Endothelial cell of umbilical vein (primary cell): ENCODE results near the gene SERPINE1. TPM values are rescaled to one million over a fixed set of nuclear protein-coding genes. Genes with fewer than 3 reads are reported as not detected.
A peak's percentile ranks its signal among the peaks of the same experiment; 100 is the strongest.

Source experiments
- BruUV-seq: library from RNA; stranded (reverse); fragments of 400-500 nt; replicated peaks from 2 replicates; lab custom pipeline; 2021; lab: Mats Ljungman, UMichigan
- CTCF ChIA-PET: fragments of 300-600, 350-600 bp; sonication (Branson Sonifier 250); formaldehyde crosslinking; loops from one replicate; lab custom pipeline; 2021; ENCODE audit warnings: antibody characterized with exemption, inconsistent platforms; lab: Charles Lee
- POLR2A ChIA-PET: fragments of 300-600, 350-600 bp; sonication (Branson Sonifier 250); formaldehyde crosslinking; loops from one replicate; lab custom pipeline; 2021; ENCODE audit warnings: antibody characterized with exemption, inconsistent platforms; lab: Charles Lee
- DNase-seq: peaks from one replicate; pipeline ENCODE4 v3.0.0-alpha.2; 2011; ENCODE audit warnings: low read depth, low spot score
- FAIRE-seq: peaks from 2 replicates; lab custom pipeline; 2011; peaks lifted over from hg19 to GRCh38; lab: Jason Lieb, UNC
- H2AFZ ChIP-seq: 2 replicates; pipeline ENCODE4 v1.6.0; 2012; ENCODE audit warnings: low read depth, low read length, control low read depth, inconsistent platforms
- H3K27ac ChIP-seq: 2 replicates; pipeline ENCODE4 v1.5.1; 2011; ENCODE audit warnings: low read depth, mild to moderate bottlenecking, control low read depth, low read length, moderate library complexity; ENCODE audit not compliant: insufficient read depth
- H3K27me3 ChIP-seq, 2 experiments: 2 replicates each; pipeline versions ENCODE4 v1.6.0 to v1.6.1; 2011; ENCODE audit warnings: low read length in 2 of 2, mixed read lengths in 1 of 2; ENCODE audit not compliant: control insufficient read depth in 2 of 2, insufficient read depth in 2 of 2
- H3K36me3 ChIP-seq, 2 experiments: 2 replicates in 1 of 2; 3 replicates in 1 of 2; pipeline ENCODE4 v1.5.1; 2011; ENCODE audit warnings: low read length in 2 of 2, mild to moderate bottlenecking in 1 of 2, moderate library complexity in 1 of 2; ENCODE audit not compliant: control insufficient read depth in 2 of 2, insufficient read depth in 2 of 2; ENCODE audit errors: extremely low read depth in 1 of 2
- H3K4me1 ChIP-seq: 3 replicates; pipeline ENCODE4 v1.5.1; 2011; ENCODE audit warnings: mild to moderate bottlenecking, low read length; ENCODE audit not compliant: control insufficient read depth, insufficient read depth; ENCODE audit errors: extremely low read depth
- H3K4me2 ChIP-seq: 2 replicates; pipeline ENCODE4 v1.6.1; 2011; ENCODE audit warnings: low read length, control low read depth, mixed read lengths; ENCODE audit not compliant: insufficient read depth
- H3K4me3 ChIP-seq, 3 experiments: fragments of 200-600 bp in 1 of 3; sonication (generic), shearing (Covaris generic) in 1 of 3; replicated peaks in 1 of 3; 2 replicates each; pipeline ENCODE4 v1.5.1; 2011 to 2016; ENCODE audit warnings: control low read depth in 3 of 3, low read length in 3 of 3, mild to moderate bottlenecking in 2 of 3, inconsistent platforms in 1 of 3, low read depth in 1 of 3, moderate library complexity in 1 of 3; ENCODE audit not compliant: insufficient read depth in 1 of 3
- H3K79me2 ChIP-seq: 2 replicates; pipeline ENCODE4 v1.6.0; 2012; ENCODE audit warnings: low read length, inconsistent platforms; ENCODE audit not compliant: control insufficient read depth, insufficient read depth
- H3K9ac ChIP-seq: replicated peaks from 2 replicates; pipeline ENCODE3; 2011; ENCODE audit warnings: low read length, control low read depth; ENCODE audit not compliant: insufficient read depth; ENCODE audit errors: extremely low read depth
- H3K9me1 ChIP-seq: replicated peaks from 3 replicates; pipeline ENCODE4 v1.6.0; 2011; ENCODE audit warnings: mild to moderate bottlenecking, low read length; ENCODE audit not compliant: control insufficient read depth, insufficient read depth; ENCODE audit errors: extremely low read depth
- H3K9me3 ChIP-seq: replicated peaks from 2 replicates; pipeline ENCODE4 v1.5.1; 2012; ENCODE audit warnings: low read length, inconsistent platforms; ENCODE audit not compliant: control insufficient read depth, insufficient read depth
- H4K20me1 ChIP-seq: replicated peaks from 2 replicates; pipeline ENCODE3; 2011; ENCODE audit warnings: mild to moderate bottlenecking, low read length; ENCODE audit not compliant: control insufficient read depth, insufficient read depth; ENCODE audit errors: extremely low read depth
- CTCF ChIP-seq, 2 donors: IDR thresholded peaks; 1 replicate in 1 of 2; 2 replicates in 1 of 2; pipeline ENCODE4 v1.5.1; 2011; ENCODE audit warnings: low read length in 2 of 2, mild to moderate bottlenecking in 2 of 2, moderate library complexity in 2 of 2, control low read depth in 1 of 2, inconsistent platforms in 1 of 2, low read depth in 1 of 2; ENCODE audit not compliant: insufficient read depth in 1 of 2; ENCODE audit errors: extremely low read depth in 1 of 2
- EZH2 ChIP-seq: IDR thresholded peaks from 2 replicates; pipeline ENCODE4 v1.6.1; 2012; ENCODE audit warnings: borderline replicate concordance, low read depth, mild to moderate bottlenecking, moderate library complexity, low read length, inconsistent platforms; ENCODE audit not compliant: severe bottlenecking
- FOS ChIP-seq: IDR thresholded peaks from 2 replicates; pipeline ENCODE4 v1.6.1; 2011; ENCODE audit warnings: mild to moderate bottlenecking, low read length, moderate library complexity, borderline replicate concordance; ENCODE audit not compliant: insufficient read depth
- GATA2 ChIP-seq: IDR thresholded peaks from 2 replicates; pipeline ENCODE4 v1.7.0; 2011; ENCODE audit warnings: low read depth, mild to moderate bottlenecking, moderate library complexity, mixed read lengths, low read length; ENCODE audit not compliant: insufficient read length, insufficient read depth
- JUN ChIP-seq: IDR thresholded peaks from 2 replicates; pipeline ENCODE4 v1.6.1; 2011; ENCODE audit warnings: borderline replicate concordance, low read depth; ENCODE audit not compliant: insufficient read length, insufficient read depth
- MAX ChIP-seq: IDR thresholded peaks from 2 replicates; pipeline ENCODE4 v1.6.1; 2011; ENCODE audit not compliant: insufficient read depth, insufficient read length
- MYC ChIP-seq: IDR thresholded peaks from one replicate; pipeline ENCODE4 v1.6.1; 2011; ENCODE audit warnings: mild to moderate bottlenecking, low read depth, low read length
- POLR2A ChIP-seq: IDR thresholded peaks from 2 replicates; pipeline ENCODE4 v1.6.1; 2012; ENCODE audit warnings: low read depth, mild to moderate bottlenecking, control low read depth, low read length
- POLR2AphosphoS5 ChIP-seq: IDR thresholded peaks from 2 replicates; pipeline ENCODE4 v1.6.1; 2012; ENCODE audit warnings: low read depth, mild to moderate bottlenecking, control low read depth, low read length, moderate library complexity; ENCODE audit not compliant: insufficient read depth
- dilution Hi-C: fragments of 300-500 bp; cut with MboI; formaldehyde crosslinking; loops from one replicate; pipeline ENCODE4 v1.15.0; 2019; ENCODE audit warnings: low sequenced_read_pairs; ENCODE audit not compliant: extremely low pct_ligation_motif_present
- intact Hi-C: fragments of 100-400 bp; cut with micrococcal nuclease; formaldehyde crosslinking; loops from one replicate; pipeline ENCODE4 v1.10.0; 2022
- polyA plus RNA-seq, 4 experiments: library from polyadenylated mRNA; depleted of rRNA in 3 of 4; stranded (reverse) in 3 of 4; unstranded in 1 of 4; fragments of >200 nt; gene quantifications; 2 replicates each; pipeline versions ENCODE4 v1.2.1 to v1.2.3, GENCODE V29; 2011 to 2012; ENCODE audit warnings: missing spikeins in 1 of 4
- total RNA-seq: library from RNA; stranded (reverse); gene quantifications from 2 replicates; pipeline ENCODE4 v1.2.3, GENCODE V29; 2021

The SERPINE1 gene
- total and polyA plus RNA-seq, 2 donors (not counting 3 experiments of a cell fraction or from before 2014, with no cell fraction given), result 2,296 to 4,637 TPM

GRCh38 chr7:101084865-101085161 is 42.1 kb upstream of the SERPINE1 start:
- dilution Hi-C loops (no loop called here), intact Hi-C loops (loop anchor here (1.0 kb wide), 1 partner anchor 53 kb away; no protein-coding TSS in a partner anchor)
- BruUV-seq, result no TSS peak
- Histone ChIP-seq H3K9me3 (no peaks in the 10 kb centered on the region), H3K4me3 (peak overlapping the region in 1 of 3 experiments; percentile 71), H3K27me3 (no peaks in the 10 kb centered on the region), H3K4me1 (peaks cover 12% of the 10 kb centered on the region), H3K79me2 (peaks cover 34% of the 10 kb centered on the region), H3K9ac (no peak overlapping the region), H3K36me3 (peaks cover 0 to 5% of the 10 kb centered on the region in 2 experiments), H2AFZ (peak overlapping the region; percentile 83), H4K20me1 (no peaks in the 10 kb centered on the region), H3K4me2 (peak overlapping the region; percentile 85), H3K27ac (no peak overlapping the region), H3K9me1 (no peaks in the 10 kb centered on the region)
- ChIA-PET CTCF (interaction anchor here (1.5 to 2.7 kb wide), 5 partner anchors 7 to 53 kb away, joined by 5 to 22 read pairs (median 7); partner anchors contain the start of gene SERPINE1), POLR2A (interaction anchor here (0.7 to 2.1 kb wide), 5 partner anchors 10 to 49 kb away, joined by 3 to 18 read pairs (median 5); partner anchors contain the start of gene SERPINE1)
- FAIRE-seq (peak; percentile 21), DNase-seq (no peak)
- no peak for TF ChIP-seq EZH2
- no peak for TF ChIP-seq JUN
- TF ChIP-seq POLR2A, result no peak
- TF ChIP-seq MYC, result no peak
- no peak for TF ChIP-seq MAX
- no peak for TF ChIP-seq POLR2AphosphoS5
- no peak for TF ChIP-seq FOS
- no peak for TF ChIP-seq GATA2
- TF ChIP-seq CTCF (IDR thresholded peaks at IDR 0.05; ENCODE audit: extremely low read depth in 1 of 2, insufficient read depth in 1 of 2, low read depth in 1 of 2, low read length in 2 of 2), result no peak
